OCI-LY1 (cell line): ENCODE results near the gene MYOZ1.

Experiments used
- EZH2 ChIP-seq: fragments of 200-600 bp; sonication (generic), shearing (Covaris generic); IDR thresholded peaks from 2 replicates; pipeline ENCODE4 v1.8.0; 2017; ENCODE audit warnings: borderline replicate concordance, mixed run types, mild to moderate bottlenecking, antibody characterized with exemption, low read length, moderate library complexity, mixed read lengths
- TF ChIP-seq, protein P1 (sequence below): fragments of 200-600 bp; sonication (generic), shearing (Covaris generic); IDR thresholded peaks from 2 replicates; pipeline ENCODE4 v1.5.1; 2017; ENCODE audit warnings: mild to moderate bottlenecking, antibody characterized with exemption, low read length, moderate library complexity, mixed read lengths

DNA sequence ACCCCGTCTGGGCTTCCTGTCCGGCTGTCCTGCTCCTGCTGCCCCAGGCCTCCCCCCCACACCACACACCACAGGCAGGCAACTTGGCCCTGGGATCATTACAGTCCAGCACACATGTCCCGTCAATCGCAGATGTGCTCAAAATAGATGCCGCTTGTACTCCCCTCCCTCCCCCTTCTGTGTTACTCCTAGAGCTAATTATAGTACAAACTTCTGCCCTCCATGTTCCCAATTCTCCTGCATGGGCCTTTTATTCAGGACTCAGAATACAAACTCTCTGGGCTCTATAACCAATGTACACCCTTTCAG lies 14.7 kb upstream of the MYOZ1 start, which contains the start of gene SYNPO2L:
- TF ChIP-seq, protein P1, sequence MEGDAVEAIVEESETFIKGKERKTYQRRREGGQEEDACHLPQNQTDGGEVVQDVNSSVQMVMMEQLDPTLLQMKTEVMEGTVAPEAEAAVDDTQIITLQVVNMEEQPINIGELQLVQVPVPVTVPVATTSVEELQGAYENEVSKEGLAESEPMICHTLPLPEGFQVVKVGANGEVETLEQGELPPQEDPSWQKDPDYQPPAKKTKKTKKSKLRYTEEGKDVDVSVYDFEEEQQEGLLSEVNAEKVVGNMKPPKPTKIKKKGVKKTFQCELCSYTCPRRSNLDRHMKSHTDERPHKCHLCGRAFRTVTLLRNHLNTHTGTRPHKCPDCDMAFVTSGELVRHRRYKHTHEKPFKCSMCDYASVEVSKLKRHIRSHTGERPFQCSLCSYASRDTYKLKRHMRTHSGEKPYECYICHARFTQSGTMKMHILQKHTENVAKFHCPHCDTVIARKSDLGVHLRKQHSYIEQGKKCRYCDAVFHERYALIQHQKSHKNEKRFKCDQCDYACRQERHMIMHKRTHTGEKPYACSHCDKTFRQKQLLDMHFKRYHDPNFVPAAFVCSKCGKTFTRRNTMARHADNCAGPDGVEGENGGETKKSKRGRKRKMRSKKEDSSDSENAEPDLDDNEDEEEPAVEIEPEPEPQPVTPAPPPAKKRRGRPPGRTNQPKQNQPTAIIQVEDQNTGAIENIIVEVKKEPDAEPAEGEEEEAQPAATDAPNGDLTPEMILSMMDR, result no peak
- no peak for TF ChIP-seq EZH2
